Hematopoietic multipotent progenitor cell treated with erythropoietin and hydrocortisone succinate and interleukin-3 and kit ligand, for 17 days (in vitro differentiated cells): Measurements from ENCODE around the gene OR3A3.

Experiments used
- DNase-seq: peaks from one replicate; pipeline ENCODE4 v3.0.0-alpha.2; 2015; ENCODE audit warnings: low spot score

OR3A3 gene

GRCh38 chr17:3472137-3472536 is 61.0 kb downstream of the OR3A3 start:
- no peak for DNase-seq
